Prostate gland (tissue), 2 donors: ENCODE data around the gene PSMG1.

ENCODE experiments used
- CTCF ChIP-seq, 4 experiments: fragments of 200-600 bp in 2 of 4; fragments of 450-650 bp in 2 of 4; sonication (generic) in 2 of 4; IDR thresholded peaks; 1 replicate in 3 of 4; 2 replicates in 1 of 4; pipeline ENCODE4 v1.5.1; 2016 to 2019; ENCODE audit warnings: antibody characterized with exemption in 4 of 4, mild to moderate bottlenecking in 2 of 4, moderate library complexity in 2 of 4
- POLR2A ChIP-seq: fragments of 450-650 bp; IDR thresholded peaks from one replicate; pipeline ENCODE4 v1.6.1; 2016; ENCODE audit warnings: antibody characterized with exemption, mild to moderate bottlenecking
- POLR2AphosphoS5 ChIP-seq: sonication (generic); formaldehyde crosslinking; IDR thresholded peaks from one replicate; pipeline ENCODE4 v1.6.1; 2017; ENCODE audit warnings: antibody characterized with exemption

DNA sequence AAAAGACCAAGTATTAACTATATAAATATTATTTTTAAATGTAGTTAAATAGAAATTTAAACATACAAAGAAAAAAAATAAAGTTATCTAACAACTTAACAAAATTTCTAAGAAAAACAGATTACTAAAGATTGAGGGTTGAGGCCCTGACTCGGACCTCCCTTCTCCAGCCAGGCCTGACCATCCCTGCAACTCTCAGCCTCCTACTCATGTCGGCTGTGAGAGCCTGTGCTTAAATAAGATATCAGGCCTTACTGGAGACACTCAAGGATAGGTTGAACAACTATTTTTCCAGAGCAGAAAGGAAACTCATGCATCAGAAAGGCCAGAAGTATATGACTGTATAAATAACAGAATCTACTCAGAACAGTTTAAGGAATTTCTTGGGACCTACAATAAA is 33.0 kb upstream of the PSMG1 start:
- TF ChIP-seq CTCF (IDR thresholded peaks at IDR 0.05) (no peak), POLR2AphosphoS5 (no peak), POLR2A (no peak)
